Skeletal muscle satellite cell (primary cell): ENCODE measurements around the gene COL18A1.
A peak's percentile ranks its signal among the peaks of the same experiment; 100 is the strongest.

Source experiments
- H3K27me3 ChIP-seq: 2 replicates; pipeline ENCODE4 v1.7.0; 2013; ENCODE audit warnings: low read length; ENCODE audit not compliant: control insufficient read depth, insufficient read depth
- H3K36me3 ChIP-seq: 2 replicates; pipeline ENCODE4 v1.7.0; 2013; ENCODE audit warnings: mild to moderate bottlenecking, control low read depth, low read length; ENCODE audit not compliant: insufficient read depth
- H3K4me1 ChIP-seq: 2 replicates; pipeline ENCODE4 v1.7.0; 2013; ENCODE audit warnings: low read length; ENCODE audit not compliant: control insufficient read depth, insufficient read depth
- H3K4me2 ChIP-seq: 2 replicates; pipeline ENCODE4 v1.7.0; 2013; ENCODE audit warnings: mild to moderate bottlenecking, low read length
- H3K4me3 ChIP-seq: 2 replicates; pipeline ENCODE4 v1.7.0; 2013; ENCODE audit warnings: low read length
- H3K9ac ChIP-seq: 2 replicates; pipeline ENCODE4 v1.7.0; 2013; ENCODE audit warnings: mild to moderate bottlenecking, low read depth, low read length, moderate library complexity
- H3K9me3 ChIP-seq: replicated peaks from 2 replicates; pipeline ENCODE4 v1.7.0; 2013; ENCODE audit warnings: mild to moderate bottlenecking, control low read depth, low read length

The COL18A1 gene

DNA sequence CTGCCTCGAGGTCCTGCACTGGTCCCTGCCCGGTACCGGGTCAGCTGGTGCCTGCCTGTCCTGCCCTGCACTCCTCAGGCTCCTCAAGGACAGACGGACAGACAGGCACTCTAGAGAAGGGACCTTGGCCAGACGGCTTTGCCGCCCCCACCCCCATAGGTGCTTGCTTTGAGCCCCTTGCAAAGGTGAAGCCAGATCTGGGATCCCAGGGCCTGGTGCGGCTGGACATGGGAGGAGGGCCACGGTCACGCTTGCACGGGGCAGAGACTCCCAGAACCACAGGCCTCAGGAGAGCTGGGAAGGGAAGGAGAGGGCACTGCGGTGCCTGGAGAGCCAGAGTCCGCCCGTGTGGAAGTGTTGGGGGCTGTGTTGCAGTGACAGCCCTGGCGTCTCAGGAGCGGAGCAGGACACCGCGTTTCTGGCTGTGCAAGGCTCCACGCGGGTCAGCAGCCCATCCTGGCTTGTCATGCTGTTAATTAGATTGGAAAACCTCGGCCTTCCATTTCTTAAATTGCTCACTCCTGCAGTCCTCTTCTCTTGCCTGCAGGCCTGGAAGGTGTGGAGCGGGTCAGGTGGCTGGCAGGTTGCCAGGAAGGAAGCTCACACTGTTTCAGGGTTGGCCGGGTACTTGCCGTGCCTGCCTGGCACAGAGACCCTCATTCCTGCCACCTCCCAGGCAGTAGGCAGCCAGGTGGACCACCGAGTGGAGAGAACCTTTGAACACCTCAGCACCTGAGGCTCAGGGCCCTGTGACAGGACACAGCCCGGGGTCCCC, 16.3 kb downstream of the COL18A1 start:
- Histone ChIP-seq H3K4me3 (no peak overlapping the region), H3K36me3 (no peaks in the 10 kb centered on the region), H3K27me3 (peaks cover 6% of the 10 kb centered on the region), H3K9ac (no peak overlapping the region), H3K4me2 (no peak overlapping the region), H3K9me3 (no peaks in the 10 kb centered on the region), H3K4me1 (peaks cover 22% of the 10 kb centered on the region)

DNA sequence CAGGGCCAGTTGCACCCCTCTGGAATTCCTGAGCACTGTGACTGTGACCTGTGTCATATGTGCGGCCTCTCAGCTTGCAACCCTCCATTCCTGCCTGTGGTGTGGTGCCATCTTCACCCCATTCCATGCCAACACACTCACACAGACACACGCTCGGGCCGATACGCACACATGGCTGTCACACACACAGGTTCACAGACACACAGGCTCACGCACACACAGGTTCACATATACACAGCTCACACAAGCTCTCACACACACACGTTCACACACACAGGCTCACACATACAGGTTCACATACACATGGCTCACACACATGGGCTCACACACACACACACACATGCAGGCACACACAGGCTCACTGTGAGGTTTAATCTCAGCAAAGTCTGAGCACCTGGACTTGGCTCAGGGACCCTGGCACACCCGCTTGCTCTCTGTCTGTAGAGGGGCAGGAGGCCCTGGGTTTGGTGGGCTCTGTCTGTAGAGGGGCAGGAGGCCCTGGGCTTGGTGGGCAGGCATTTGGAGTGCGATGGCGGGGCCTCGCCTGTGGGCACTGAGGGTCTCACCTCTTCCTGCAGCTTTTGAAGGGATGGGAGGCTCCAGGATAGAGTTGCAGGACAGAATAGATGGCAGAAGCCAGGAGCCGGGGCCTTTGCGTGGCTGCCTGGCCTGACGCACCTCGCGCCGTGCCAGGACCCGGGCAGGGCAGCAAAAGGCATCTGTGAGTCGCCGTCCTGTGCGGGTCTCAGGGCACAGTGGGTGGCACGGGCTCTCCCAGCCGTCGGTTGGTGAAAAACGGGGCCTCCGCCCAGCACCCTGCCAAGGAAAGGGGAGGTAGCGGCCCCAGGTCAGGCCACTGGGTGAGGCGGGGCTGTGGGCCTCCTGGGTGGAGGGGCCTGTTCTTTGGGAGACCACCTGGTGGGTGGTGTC, 17.1 kb downstream of the COL18A1 start:
- peaks cover 25% of the 10 kb centered on the region for H3K4me1 ChIP-seq
- H3K36me3 ChIP-seq, result no peaks in the 10 kb centered on the region
- peaks cover 6% of the 10 kb centered on the region for H3K27me3 ChIP-seq
- H3K4me3 ChIP-seq, result no peak overlapping the region
- no peak overlapping the region for H3K4me2 ChIP-seq
- H3K9ac ChIP-seq, result no peak overlapping the region
- H3K9me3 ChIP-seq, result no peaks in the 10 kb centered on the region

DNA sequence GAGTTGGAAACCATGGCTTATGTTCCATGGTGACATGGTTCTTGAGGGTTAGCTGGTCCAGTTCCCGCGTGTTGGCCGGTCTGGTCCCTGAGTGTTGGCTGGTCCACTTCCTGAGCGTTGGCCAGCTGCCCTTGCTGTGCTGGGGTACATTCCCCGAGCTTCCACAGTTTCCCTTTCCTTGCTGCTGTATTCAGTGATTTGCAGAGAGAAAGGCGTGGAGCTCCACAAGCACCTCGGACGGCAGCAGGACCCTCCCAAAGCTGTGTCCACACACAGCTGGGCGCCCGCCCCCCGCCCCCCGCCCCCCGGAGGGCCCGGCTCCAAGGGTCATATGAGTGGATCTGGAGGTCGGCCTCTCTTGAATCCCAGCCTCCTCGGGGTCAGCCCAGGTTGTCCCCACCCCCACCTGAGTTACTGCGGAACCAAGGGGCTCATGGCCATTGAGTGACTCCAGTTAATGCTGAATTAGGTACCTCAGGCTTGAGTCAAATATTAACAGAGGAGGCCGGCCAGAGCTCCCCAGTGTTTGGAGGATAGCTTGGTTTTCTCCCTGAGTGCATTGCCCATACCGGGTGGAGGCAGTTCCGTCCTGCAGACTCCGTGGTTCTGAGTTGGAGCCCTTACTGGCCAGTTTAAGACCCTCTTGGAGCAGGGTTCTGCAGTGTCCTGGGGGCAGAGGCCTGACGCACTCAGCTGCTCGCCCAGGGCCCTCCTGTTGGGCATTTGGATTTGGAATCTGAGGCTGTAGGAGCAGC, 18.4 kb downstream of the COL18A1 start:
- Histone ChIP-seq H3K9ac (no peak overlapping the region), H3K4me1 (peaks cover 25% of the 10 kb centered on the region)

DNA sequence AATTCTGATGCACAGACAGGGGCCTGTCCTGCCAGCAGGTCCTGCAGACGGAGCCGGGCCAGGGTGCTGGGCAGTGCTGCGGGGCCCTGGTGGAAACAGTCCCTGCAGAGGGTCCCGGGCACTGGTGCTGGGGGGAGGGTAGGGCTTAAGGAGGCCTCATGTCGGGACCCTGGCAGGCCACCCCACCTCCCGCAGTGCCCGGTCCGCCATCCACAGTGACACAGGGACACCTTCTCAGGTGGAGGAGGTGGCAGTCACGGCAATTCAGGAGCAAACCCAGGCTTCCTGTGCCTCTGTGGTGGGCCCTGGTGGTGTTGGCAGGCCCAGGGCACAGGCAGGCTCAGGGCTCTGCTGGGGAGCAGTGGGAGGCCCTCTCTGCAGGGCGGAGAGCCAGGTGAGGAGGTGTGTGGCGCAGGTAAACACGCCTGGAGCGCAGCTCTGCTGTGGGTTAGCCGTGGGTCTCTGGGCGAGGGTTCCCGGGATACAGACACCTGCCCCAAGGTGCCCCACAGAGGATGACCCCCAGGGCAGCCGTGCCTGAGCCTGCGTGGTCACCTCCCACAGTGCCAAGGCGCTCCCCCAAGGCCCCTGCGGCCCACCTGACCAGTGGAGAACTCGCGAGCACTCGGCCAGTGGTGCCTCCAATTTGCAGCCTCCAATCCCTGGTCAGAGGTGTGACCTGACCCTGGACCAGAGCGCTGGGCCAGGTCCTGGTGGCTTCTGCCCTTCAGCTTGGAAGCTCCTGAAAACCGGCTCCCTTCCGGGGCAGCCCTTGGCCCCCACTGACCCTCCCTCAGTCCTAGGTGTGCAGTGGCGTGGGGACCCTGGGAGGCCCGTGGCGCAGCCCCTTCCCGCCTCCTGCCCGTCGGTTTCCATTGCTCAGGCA, 19.2 kb downstream of the COL18A1 start:
- peaks cover 21% of the 10 kb centered on the region for H3K4me1 ChIP-seq
- H3K4me2 ChIP-seq, result no peak overlapping the region
- H3K9me3 ChIP-seq, result no peaks in the 10 kb centered on the region
- no peaks in the 10 kb centered on the region for H3K27me3 ChIP-seq
- no peak overlapping the region for H3K9ac ChIP-seq
- H3K36me3 ChIP-seq, result no peaks in the 10 kb centered on the region
- no peak overlapping the region for H3K4me3 ChIP-seq

More for the DNA sequence above, 18.4 kb downstream of the COL18A1 start:
- Histone ChIP-seq H3K27me3 (peaks cover 3% of the 10 kb centered on the region), H3K36me3 (no peaks in the 10 kb centered on the region), H3K9me3 (no peaks in the 10 kb centered on the region), H3K4me2 (no peak overlapping the region), H3K4me3 (no peak overlapping the region)

DNA sequence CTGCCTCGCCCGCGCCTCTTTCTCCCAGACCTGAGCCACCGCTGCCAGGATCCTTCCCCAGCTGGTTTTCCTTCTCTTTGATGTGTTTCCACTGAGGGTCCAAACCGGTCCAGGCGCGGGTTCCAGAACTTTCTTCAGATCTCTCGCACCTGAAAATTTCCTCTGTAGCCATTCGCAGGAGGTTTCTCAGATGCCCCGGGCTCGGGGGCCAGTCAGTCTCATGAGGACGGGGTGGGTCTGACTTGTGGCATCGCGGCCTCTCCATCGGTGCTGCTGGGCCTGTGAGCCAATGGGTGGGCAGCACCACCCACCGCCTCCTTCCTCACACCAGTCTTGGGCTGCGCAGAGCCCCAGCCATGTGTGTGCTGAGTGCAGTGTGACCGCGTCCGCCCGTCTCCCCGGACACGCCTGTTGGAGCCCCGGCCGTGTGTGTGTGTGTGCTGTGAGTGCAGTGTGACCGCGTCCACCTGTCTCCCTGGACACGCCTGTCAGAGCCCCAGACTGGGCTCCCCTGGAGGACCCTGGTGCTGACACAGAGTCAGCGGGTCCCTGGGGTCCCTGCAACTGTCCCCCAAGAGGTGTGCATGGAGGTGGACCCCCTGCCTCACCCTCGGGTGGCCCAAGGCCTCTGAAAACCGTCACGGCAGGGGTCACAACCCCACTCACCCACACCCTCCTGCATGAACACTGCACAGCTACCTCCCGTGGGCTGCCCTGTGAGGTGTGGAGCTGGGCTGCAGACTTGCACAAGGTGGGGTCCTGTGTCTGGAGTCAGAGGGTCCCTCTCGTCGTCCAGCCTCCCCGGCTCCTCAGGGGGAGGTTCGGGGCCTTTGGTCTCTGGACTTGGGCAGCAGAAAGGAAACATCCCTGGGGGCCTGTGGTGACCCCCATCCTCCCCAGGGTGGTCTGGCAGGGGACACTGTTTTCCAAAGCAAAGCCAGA, 20.2 kb downstream of the COL18A1 start:
- no peaks in the 10 kb centered on the region for H3K9me3 ChIP-seq
- H3K4me2 ChIP-seq, result no peak overlapping the region
- peaks cover 22% of the 10 kb centered on the region for H3K4me1 ChIP-seq
- no peak overlapping the region for H3K9ac ChIP-seq
- H3K36me3 ChIP-seq, result no peaks in the 10 kb centered on the region
- no peak overlapping the region for H3K4me3 ChIP-seq
- H3K27me3 ChIP-seq, result no peaks in the 10 kb centered on the region

DNA sequence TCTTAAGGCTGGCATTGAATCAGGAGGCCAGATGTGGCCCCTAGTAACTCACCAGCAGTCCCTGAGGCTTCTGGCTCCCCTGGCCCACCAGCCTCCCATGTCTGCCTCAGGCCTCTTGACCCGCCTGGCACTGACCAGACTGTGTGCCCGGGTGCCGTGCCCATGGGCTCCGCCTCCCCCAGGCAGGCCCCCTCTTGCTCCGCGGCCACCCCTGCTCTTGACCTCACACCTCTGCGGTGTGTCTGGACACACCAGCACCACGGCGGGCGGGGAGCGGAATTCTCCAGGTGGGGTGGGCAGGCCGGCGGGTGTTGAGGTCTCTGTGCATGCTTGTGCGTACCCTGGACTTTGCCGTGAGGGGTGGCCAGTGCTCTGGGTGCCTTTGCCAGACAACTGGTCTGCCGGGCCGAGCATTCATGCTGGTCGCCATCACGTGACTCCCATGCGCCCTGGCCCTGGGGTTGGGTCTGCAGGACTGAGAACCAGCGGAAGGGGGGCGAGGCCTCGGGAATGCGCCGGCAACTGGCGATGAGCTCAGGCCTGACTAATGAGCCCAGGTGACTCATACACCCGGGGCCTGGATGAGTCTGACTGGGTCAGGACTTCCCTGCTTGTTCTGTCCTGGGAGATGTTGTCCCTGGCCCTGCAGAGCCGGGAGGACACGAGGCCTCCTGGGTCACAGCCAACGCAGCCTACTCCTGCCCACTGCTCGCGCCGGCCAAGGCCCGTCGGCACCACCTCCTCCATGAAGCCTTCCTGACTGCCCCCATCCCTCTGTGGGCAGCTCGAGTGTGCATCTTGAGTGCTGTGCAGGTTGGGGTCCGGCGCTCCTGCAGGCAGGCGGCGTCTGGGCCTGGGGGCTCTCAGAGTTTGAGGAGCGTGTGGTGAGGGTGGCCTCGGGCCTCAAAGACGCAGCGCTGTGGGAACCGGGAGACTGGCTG, 22.6 kb downstream of the COL18A1 start:
- Histone ChIP-seq H3K27me3 (no peaks in the 10 kb centered on the region), H3K4me3 (no peak overlapping the region), H3K4me1 (peaks cover 37% of the 10 kb centered on the region), H3K9ac (peak overlapping the region; percentile 51), H3K9me3 (no peaks in the 10 kb centered on the region), H3K4me2 (peak overlapping the region; percentile 43), H3K36me3 (no peaks in the 10 kb centered on the region)

DNA sequence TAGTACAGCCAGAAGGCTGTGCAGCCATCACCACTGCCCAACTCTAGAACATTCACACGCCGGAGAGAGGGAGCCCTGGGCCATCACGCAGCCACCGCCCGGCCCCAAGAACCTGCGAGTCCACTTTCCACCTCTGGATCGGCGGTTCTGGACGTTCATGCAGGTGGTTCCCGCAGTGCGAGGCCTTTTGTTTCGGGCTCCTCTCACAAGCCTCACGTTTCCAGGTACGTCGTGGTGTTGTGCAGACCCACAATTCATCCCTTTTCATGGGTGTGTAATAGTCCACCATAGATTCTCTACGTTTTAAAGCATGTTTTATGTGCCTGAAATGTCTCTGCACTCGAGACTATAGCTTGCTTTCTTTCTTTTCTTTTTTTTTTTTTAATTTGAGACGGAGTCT, 23.6 kb downstream of the COL18A1 start:
- Histone ChIP-seq H3K27me3 (no peaks in the 10 kb centered on the region), H3K9me3 (no peaks in the 10 kb centered on the region), H3K4me1 (peaks cover 46% of the 10 kb centered on the region), H3K4me3 (no peak overlapping the region), H3K4me2 (no peak overlapping the region), H3K9ac (no peak overlapping the region), H3K36me3 (no peaks in the 10 kb centered on the region)

DNA sequence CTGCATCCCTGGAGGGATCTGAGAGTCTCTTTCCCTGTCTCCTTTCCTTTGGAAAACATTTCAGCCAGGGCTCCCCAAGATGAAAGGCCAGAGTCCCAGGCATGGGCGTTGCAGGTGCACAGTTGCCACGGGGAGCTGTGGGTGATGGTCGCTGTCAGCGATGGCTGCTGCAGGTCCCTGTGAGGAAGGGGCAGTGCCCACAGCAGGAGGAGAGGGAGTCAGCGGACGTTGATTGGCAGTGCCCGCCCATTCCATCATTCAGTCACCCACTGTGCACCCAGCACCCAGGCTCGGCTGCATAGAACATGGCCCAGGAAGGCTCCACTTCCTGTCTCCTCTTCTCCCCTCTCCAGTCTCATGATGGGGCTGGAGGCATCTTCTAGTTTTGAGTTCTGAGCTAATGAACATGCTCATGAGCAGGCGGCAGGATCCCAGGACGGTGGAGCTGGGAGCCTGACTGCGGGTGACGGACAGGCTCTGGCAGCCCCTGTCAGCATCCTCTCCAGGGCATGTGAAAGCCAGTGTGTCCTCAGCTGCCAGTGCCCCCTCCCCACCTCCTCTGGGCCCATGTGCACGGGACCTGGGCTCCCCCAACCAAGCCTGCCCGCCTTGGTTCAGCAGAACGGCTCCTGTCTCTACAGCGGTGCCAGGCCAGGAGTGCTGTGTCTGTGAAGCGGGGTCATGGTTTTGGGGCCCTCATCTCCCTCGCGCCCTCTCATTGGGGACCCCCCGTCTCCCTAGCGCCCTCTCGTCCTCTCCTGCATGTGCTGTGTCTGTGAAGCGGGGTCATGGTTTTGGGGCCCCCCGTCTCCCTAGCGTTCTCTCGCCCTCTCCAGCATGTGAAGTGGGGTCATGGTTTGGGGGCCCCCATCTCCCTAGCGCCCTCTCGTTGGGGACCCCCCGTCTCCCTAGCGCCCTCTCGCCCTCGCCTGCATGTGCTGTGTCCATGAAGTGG, 24.5 kb downstream of the COL18A1 start:
- Histone ChIP-seq H3K36me3 (no peaks in the 10 kb centered on the region), H3K9ac (no peak overlapping the region), H3K4me3 (no peak overlapping the region), H3K9me3 (no peaks in the 10 kb centered on the region), H3K4me1 (peaks cover 50% of the 10 kb centered on the region), H3K4me2 (no peak overlapping the region), H3K27me3 (no peaks in the 10 kb centered on the region)
